G401.6 (cell line): ENCODE data around the gene WNT2B.

Source experiments
- FAIRE-seq: peaks from 2 replicates; lab custom pipeline; 2012; peaks lifted over from hg19 to GRCh38; lab: Jason Lieb, UNC

The WNT2B gene

GRCh38 chr1:112529301-112529700, 20.5 kb downstream of the WNT2B start:
- peak; percentile 62 for FAIRE-seq

DNA sequence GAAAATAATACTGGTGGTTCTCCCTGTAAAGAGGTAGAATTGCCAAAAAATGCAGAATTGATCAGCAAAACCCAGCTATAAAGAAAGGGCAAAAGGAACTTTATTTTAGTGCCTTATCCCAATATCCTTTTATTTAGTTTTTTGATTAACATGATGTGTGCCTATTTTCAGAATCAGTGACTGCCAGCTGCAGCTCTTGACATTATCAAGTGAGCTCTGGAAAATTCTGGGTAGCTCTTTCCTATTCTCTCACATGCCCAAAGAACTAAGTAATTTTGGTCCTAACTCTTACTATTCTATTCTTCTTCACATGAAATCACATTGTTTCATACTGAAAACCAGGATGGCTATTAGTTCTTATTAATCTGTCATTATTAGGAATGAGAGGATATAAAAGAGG, 22.1 kb downstream of the WNT2B start:
- peak; percentile 25 for FAIRE-seq

- no peak for FAIRE-seq
Measured at GRCh38 chr1:112532064-112532463, 23.3 kb downstream of the WNT2B start.

GRCh38 chr1:112533029-112533428, 24.3 kb downstream of the WNT2B start:
- peak; percentile 98 for FAIRE-seq

DNA sequence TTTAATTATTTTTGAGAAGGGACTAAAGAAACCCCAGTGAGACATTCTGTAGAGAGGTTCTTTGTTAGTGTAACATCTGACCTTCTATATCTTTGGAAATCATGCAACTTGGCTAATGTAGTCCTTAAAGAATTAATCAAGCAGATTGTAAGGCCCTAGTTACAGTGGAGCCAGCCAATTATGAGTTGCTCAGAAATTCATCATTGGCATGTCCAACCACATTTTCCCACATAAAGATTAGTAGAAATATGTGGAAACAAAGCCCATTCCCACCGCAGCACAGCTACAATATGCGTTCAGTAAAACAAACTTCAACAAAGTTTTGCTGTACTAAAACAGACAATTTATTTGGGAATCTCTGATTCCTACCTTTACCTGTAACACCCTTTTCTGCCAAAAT, 27.8 kb downstream of the WNT2B start:
- FAIRE-seq = no peak

DNA sequence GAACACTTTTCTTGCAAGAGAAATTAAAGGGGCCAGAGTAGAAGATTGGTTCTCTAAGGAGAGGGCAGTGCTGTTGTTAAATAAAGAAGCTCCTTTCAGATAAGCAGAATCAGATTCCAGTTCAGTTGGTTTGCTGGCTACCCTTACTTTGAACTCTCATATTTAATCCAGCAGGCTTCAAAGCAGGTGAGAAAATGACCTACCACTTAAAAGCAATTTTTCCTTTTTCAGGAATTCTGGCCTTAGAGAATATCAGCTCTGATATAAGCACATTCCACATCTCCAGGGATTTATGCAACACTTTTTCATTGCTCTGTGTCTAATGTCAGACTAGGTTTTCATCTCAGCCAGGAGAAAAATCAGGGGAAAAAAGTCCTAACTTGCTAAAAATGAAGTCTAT, 28.7 kb downstream of the WNT2B start:
- FAIRE-seq = peak; percentile 62

- FAIRE-seq = peak; percentile 98
Measured at GRCh38 chr1:112538883-112539282, 30.1 kb downstream of the WNT2B start.

DNA sequence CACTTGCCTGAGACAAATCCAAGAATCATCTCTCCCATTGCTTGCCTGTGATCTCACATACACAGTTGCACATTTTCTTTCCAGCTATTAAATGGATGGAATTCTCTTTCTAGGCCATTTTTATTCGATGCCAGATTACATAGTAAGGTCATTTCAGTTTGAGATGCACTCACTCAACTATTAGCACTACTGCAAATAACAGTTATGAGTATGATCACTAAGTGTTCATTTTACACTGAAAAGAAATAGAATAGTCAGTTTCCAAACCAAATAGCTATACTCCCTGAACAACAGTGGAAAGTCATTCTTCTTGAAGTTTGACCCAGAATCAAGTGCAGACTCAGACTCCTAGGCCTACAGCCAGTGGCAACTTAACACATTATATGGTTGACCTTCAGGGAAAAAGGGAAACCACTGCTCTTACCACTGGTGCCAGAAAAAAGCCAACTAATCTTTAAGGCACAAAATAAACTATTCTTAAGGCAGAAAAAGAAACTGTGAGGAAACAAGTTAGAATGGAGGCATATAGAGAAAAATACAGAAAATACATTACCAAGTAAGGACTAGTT, 31.5 kb downstream of the WNT2B start:
- peak; percentile 40 for FAIRE-seq

DNA sequence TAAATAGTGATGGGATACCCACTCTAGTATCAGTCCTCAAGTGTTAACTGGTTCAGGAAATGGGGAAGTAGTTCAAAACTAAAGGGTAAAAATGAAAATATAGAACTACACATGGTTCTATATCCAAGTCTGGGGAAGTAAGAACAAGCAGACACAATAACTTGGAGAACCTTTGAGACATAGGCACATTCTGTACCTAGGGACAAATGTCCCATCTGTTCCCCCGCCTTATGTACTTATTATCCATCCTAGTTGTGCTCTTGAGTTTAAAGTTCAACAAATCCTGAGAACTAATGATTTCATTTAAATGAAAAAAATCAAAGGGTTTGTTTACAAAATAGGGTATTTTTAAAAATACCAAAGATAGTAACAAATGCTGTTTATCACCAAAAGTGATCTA, 32.5 kb downstream of the WNT2B start:
- peak; percentile 85 for FAIRE-seq

GRCh38 chr1:112542206-112542973, 33.6 kb downstream of the WNT2B start:
- no peak for FAIRE-seq

- FAIRE-seq = peak; percentile 95
Measured at GRCh38 chr1:112544011-112544688, 35.4 kb downstream of the WNT2B start.

DNA sequence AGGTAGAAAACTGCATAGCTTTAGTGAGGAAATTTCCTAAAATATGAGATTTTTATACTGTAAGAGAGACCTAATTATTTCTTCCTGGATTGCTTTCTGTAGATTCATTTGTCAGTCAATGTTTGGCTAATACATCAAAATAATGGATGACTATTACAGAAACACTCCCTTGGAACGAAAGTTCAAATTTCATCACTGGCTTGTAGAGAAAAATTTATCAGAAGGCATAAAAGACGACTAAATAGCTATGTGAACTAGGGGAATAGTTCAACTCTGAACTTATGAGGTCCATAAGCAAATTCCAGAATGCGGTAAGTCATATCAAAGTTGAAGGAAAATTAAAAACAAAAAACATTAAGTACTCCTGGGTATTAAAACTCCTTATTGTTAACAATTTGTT, 36.0 kb downstream of the WNT2B start:
- no peak for FAIRE-seq

- FAIRE-seq = no peak
Measured at GRCh38 chr1:112546076-112546475, 37.3 kb downstream of the WNT2B start.

- no peak for FAIRE-seq
Measured at GRCh38 chr1:112548547-112548946, 39.8 kb downstream of the WNT2B start.

GRCh38 chr1:112549590-112549989, 40.8 kb downstream of the WNT2B start:
- peak; percentile 80 for FAIRE-seq

- no peak for FAIRE-seq
Measured at GRCh38 chr1:112554411-112554810, 45.6 kb downstream of the WNT2B start.

DNA sequence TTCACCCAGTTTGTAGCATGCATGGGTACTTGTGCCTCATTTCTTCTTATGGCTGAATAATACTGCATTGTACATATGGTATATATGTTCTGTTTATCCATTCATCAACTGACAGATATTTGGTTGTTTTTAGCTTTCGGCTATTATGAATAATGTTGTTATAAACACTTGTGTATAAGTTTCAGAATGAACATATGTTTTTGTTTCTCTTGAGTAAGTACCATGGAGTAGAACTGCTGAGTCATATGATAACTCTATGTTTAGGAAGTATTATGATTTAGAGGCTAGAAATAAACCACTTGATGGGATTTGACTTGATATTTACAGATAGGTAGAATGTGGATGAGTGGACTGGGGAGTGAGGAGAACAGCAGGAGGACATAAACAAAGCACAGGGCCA, 48.6 kb downstream of the WNT2B start:
- no peak for FAIRE-seq

GRCh38 chr1:112558634-112559033, 49.9 kb downstream of the WNT2B start:
- FAIRE-seq = no peak

GRCh38 chr1:112563341-112563740, 54.6 kb downstream of the WNT2B start:
- FAIRE-seq = no peak

GRCh38 chr1:112564081-112564480, 55.3 kb downstream of the WNT2B start:
- FAIRE-seq = no peak

DNA sequence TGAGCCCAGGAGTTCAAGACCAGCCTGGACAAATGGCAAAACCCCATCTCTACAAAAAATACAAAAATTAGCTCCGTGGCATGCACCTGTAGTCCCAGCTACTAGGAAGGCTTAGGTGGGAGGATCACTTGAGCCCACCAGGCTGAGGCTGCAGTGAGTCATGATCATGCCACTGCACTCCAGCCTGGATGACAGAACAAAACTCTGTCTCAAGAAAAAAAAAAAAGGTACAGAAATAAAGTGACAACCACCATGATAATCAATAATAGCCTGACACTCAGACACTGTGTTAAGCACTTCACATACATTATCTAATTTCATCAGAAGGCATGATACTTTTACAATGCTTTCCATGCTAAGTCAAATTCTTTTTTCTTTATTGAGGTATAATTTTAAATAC, 57.0 kb downstream of the WNT2B start:
- no peak for FAIRE-seq

- FAIRE-seq = no peak
Measured at GRCh38 chr1:112575154-112575804, 66.5 kb downstream of the WNT2B start.

GRCh38 chr1:112576240-112576639, 67.5 kb downstream of the WNT2B start:
- no peak for FAIRE-seq
